GM23248 (cell line): ENCODE measurements around the gene ELMO1. TPM values are rescaled to one million over a fixed set of nuclear protein-coding genes. Genes with fewer than 3 reads are reported as not detected.

Experiments
- DNase-seq: peaks from one replicate; pipeline ENCODE4 v3.0.0-alpha.2; 2015
- H2AFZ ChIP-seq: fragments of 200-600 bp; sonication (generic); 2 replicates; pipeline ENCODE4 v1.6.1; 2016; ENCODE audit warnings: antibody characterized with exemption
- H3F3A ChIP-seq: fragments of 200-600 bp; sonication (generic); 2 replicates; pipeline ENCODE4 v1.6.1; 2016; ENCODE audit warnings: mild to moderate bottlenecking, antibody characterized with exemption, mixed run types; ENCODE audit not compliant: insufficient read depth
- H3K27ac ChIP-seq: fragments of 200-600 bp; sonication (generic); 2 replicates; pipeline ENCODE4 v1.5.1; 2016; ENCODE audit warnings: mild to moderate bottlenecking
- H3K27me3 ChIP-seq: fragments of 200-600 bp; sonication (generic); replicated peaks from 2 replicates; pipeline ENCODE4 v1.6.1; 2016; ENCODE audit warnings: mild to moderate bottlenecking; ENCODE audit not compliant: insufficient read depth
- H3K36me3 ChIP-seq: fragments of 200-600 bp; sonication (generic); 2 replicates; pipeline ENCODE4 v1.6.1; 2016; ENCODE audit warnings: low read depth, mild to moderate bottlenecking
- H3K4me1 ChIP-seq: fragments of 200-600 bp; sonication (generic); 2 replicates; pipeline ENCODE4 v1.6.1; 2016; ENCODE audit warnings: mild to moderate bottlenecking; ENCODE audit not compliant: insufficient read depth
- H3K4me2 ChIP-seq: fragments of 200-600 bp; sonication (generic); one replicate; pipeline ENCODE4 v1.6.1; 2016; ENCODE audit warnings: mild to moderate bottlenecking; ENCODE audit not compliant: unreplicated experiment
- H3K4me3 ChIP-seq: fragments of 200-600 bp; sonication (generic); 2 replicates; pipeline ENCODE4 v1.5.1; 2016; ENCODE audit warnings: mild to moderate bottlenecking
- H3K79me2 ChIP-seq: fragments of 200-600 bp; sonication (generic); 2 replicates; pipeline ENCODE4 v1.6.1; 2016; ENCODE audit warnings: mild to moderate bottlenecking; ENCODE audit not compliant: insufficient read depth
- H3K9ac ChIP-seq: fragments of 200-600 bp; sonication (generic); 2 replicates; pipeline ENCODE4 v1.6.1; 2016; ENCODE audit warnings: mild to moderate bottlenecking
- H3K9me2 ChIP-seq: fragments of 200-600 bp; sonication (generic); 2 replicates; pipeline ENCODE4 v1.6.1; 2016; ENCODE audit warnings: mixed run types, mild to moderate bottlenecking, moderate library complexity; ENCODE audit not compliant: insufficient read depth
- H3K9me3 ChIP-seq: fragments of 200-600 bp; sonication (generic); one replicate; pipeline ENCODE4 v1.6.1; 2017; ENCODE audit warnings: low read depth
- H4K20me1 ChIP-seq: fragments of 200-600 bp; sonication (generic); 2 replicates; pipeline ENCODE4 v1.6.0; 2016; ENCODE audit not compliant: insufficient read depth
- EZH2 ChIP-seq: fragments of 200-600 bp; sonication (generic); IDR thresholded peaks from 2 replicates; pipeline ENCODE4 v1.6.1; 2018; ENCODE audit warnings: antibody characterized with exemption, mild to moderate bottlenecking; ENCODE audit not compliant: insufficient read depth, poor library complexity, severe bottlenecking
- EZH2phosphoT487 ChIP-seq: fragments of 200-600 bp; sonication (generic); IDR thresholded peaks from 2 replicates; pipeline ENCODE4 v1.6.1; 2018; ENCODE audit warnings: antibody characterized with exemption, moderate library complexity, mild to moderate bottlenecking, low read depth; ENCODE audit not compliant: insufficient read depth
- WGBS, 2 experiments: methylation state at CpG; one replicate each; pipeline ENCODE4 v1.1.6; 2015 to 2017; ENCODE audit warnings: low lambda C conversion rate in 2 of 2, low coverage in 1 of 2; ENCODE audit errors: missing lambda C conversion rate in 2 of 2; 5-methylcytosine and 5-hydroxymethylcytosine counted together
- in situ Hi-C: fragments of 300-500 bp; cut with MboI; formaldehyde crosslinking; loops from 2 replicates; pipeline ENCODE4 v1.15.0; 2020
- polyA plus RNA-seq: library from polyadenylated mRNA; unstranded; fragments of >200 nt; fragmentation: Nextera tagmentation; extraction: Ambion mirVana; gene quantifications from 2 replicates; pipeline ENCODE4 v1.2.1, GENCODE V29; 2016
- total RNA-seq: library from RNA; depleted of rRNA; stranded (reverse); fragments of >200 nt; shearing (Covaris generic); gene quantifications from 2 replicates; pipeline ENCODE4 v1.2.3, GENCODE V29; 2014

Gene ELMO1
- total and polyA plus RNA-seq, 2 experiments from 2014 or later = not detected

- Histone ChIP-seq H3K4me1 (no peaks in the 10 kb centered on the region), H3F3A (no peaks in the 10 kb centered on the region), H3K79me2 (no peaks in the 10 kb centered on the region), H3K9ac (no peak overlapping the region), H3K9me2 (no peaks in the 10 kb centered on the region), H3K4me2 (no peak overlapping the region), H3K27me3 (no peaks in the 10 kb centered on the region), H2AFZ (no peak overlapping the region), H4K20me1 (no peaks in the 10 kb centered on the region), H3K36me3 (no peaks in the 10 kb centered on the region), H3K9me3 (no peaks in the 10 kb centered on the region), H3K4me3 (no peak overlapping the region), H3K27ac (no peak overlapping the region)
- no peak for DNase-seq
- in situ Hi-C loops = no loop called here
- TF ChIP-seq EZH2 = no peak
- no peak for TF ChIP-seq EZH2phosphoT487
- WGBS, 2 experiments = 7 to 11% methylated on average over 1 of the region's 1 CpG
Observed at GRCh38 chr7:37382546-37383088, 66.0 kb downstream of the ELMO1 start.

GRCh38 chr7:37380831-37381230 lies 67.8 kb downstream of the ELMO1 start:
- Histone ChIP-seq H3K4me3 (no peak overlapping the region), H3K27me3 (no peaks in the 10 kb centered on the region), H4K20me1 (no peaks in the 10 kb centered on the region), H3K36me3 (no peaks in the 10 kb centered on the region), H3F3A (no peaks in the 10 kb centered on the region), H3K9me3 (no peaks in the 10 kb centered on the region), H3K9me2 (no peaks in the 10 kb centered on the region), H3K4me2 (no peak overlapping the region), H3K9ac (no peak overlapping the region), H2AFZ (no peak overlapping the region), H3K4me1 (no peaks in the 10 kb centered on the region), H3K27ac (no peak overlapping the region), H3K79me2 (no peaks in the 10 kb centered on the region)
- in situ Hi-C loops = no loop called here
- 27% methylated on average over 4 of the region's 4 CpGs for WGBS, 2 experiments
- no peak for DNase-seq
- no peak for TF ChIP-seq EZH2
- TF ChIP-seq EZH2phosphoT487 = no peak

- Histone ChIP-seq H3K27me3 (no peaks in the 10 kb centered on the region), H3K79me2 (no peaks in the 10 kb centered on the region), H3K4me2 (no peak overlapping the region), H3K9me3 (no peaks in the 10 kb centered on the region), H2AFZ (no peak overlapping the region), H3K27ac (no peak overlapping the region), H3K4me1 (no peaks in the 10 kb centered on the region), H3K36me3 (no peaks in the 10 kb centered on the region), H3K4me3 (no peak overlapping the region), H3F3A (no peaks in the 10 kb centered on the region), H3K9me2 (no peaks in the 10 kb centered on the region), H3K9ac (no peak overlapping the region), H4K20me1 (no peaks in the 10 kb centered on the region)
- no peak for DNase-seq
- TF ChIP-seq EZH2 (no peak), EZH2phosphoT487 (no peak)
- in situ Hi-C loops = no loop called here
- 29% methylated on average over 4 of the region's 4 CpGs for WGBS, 2 experiments
Observed at GRCh38 chr7:37379546-37380277, 69.0 kb downstream of the ELMO1 start.

GRCh38 chr7:37377231-37377630 lies 71.4 kb downstream of the ELMO1 start:
- 63 to 64% methylated on average over 5 of the region's 5 CpGs for WGBS, 2 experiments
- no peaks in the 10 kb centered on the region for H3F3A ChIP-seq
- H3K9me3 ChIP-seq = no peaks in the 10 kb centered on the region
- H4K20me1 ChIP-seq = no peaks in the 10 kb centered on the region
- no peaks in the 10 kb centered on the region for H3K9me2 ChIP-seq
- no peak overlapping the region for H3K4me3 ChIP-seq
- no peak overlapping the region for H3K4me2 ChIP-seq
- H3K27ac ChIP-seq = no peak overlapping the region
- no peaks in the 10 kb centered on the region for H3K79me2 ChIP-seq
- H2AFZ ChIP-seq = no peak overlapping the region
- H3K9ac ChIP-seq = no peak overlapping the region
- no peak for DNase-seq
- no peaks in the 10 kb centered on the region for H3K27me3 ChIP-seq
- H3K4me1 ChIP-seq = no peaks in the 10 kb centered on the region
- in situ Hi-C loops = no loop called here
- no peaks in the 10 kb centered on the region for H3K36me3 ChIP-seq
- no peak for TF ChIP-seq EZH2phosphoT487
- TF ChIP-seq EZH2 = no peak

GRCh38 chr7:37376386-37376785 lies 72.3 kb downstream of the ELMO1 start:
- Histone ChIP-seq H3K4me1 (no peaks in the 10 kb centered on the region), H4K20me1 (no peaks in the 10 kb centered on the region), H3K79me2 (no peaks in the 10 kb centered on the region), H3K27me3 (no peaks in the 10 kb centered on the region), H3K9me3 (no peaks in the 10 kb centered on the region), H2AFZ (no peak overlapping the region), H3F3A (no peaks in the 10 kb centered on the region), H3K27ac (no peak overlapping the region), H3K9ac (no peak overlapping the region), H3K9me2 (no peaks in the 10 kb centered on the region), H3K4me2 (no peak overlapping the region), H3K4me3 (no peak overlapping the region), H3K36me3 (no peaks in the 10 kb centered on the region)
- TF ChIP-seq EZH2phosphoT487 (no peak), EZH2 (no peak)
- in situ Hi-C loops = no loop called here
- WGBS, 2 experiments = 52 to 54% methylated on average over 8 of the region's 8 CpGs
- no peak for DNase-seq
